ENCODE data around the gene PTCH1. TPM values are rescaled to one million over a fixed set of nuclear protein-coding genes. Genes with fewer than 3 reads are reported as not detected.

PTCH1 gene
- total and polyA plus RNA-seq, 4 donors: 1.2 to 5.0 (median 2.1) TPM

DNA sequence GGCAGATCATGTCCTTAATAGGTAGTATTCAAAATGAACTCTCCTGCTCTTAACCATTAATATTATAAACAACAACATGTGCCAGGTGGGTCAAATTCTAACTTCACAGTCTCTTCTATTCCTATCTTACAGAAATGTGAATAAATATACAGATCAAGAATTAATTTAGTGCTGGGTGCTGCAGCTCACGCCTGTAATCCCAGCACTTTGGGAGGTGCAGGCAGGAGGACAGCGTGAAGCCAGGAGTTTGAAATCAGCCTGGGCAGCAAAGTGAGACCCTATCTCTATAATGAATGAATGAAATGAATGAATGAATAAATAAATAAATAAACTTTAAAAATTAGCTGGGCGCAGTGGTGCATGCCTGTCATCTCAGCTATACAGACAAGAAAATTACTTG is 34.1 kb downstream of the PTCH1 start:
- TF ChIP-seq SP1 (IDR thresholded peaks at IDR 0.05) (no peak), HNF4A (conservative IDR thresholded peaks at IDR 0.05) (no peak), JUND (IDR thresholded peaks at IDR 0.05) (no peak), TAF1 (conservative IDR thresholded peaks at IDR 0.05) (no peak), HNF4G (IDR thresholded peaks at IDR 0.05) (no peak), RAD21 (IDR thresholded peaks at IDR 0.05) (no peak), FOXA1 (IDR thresholded peaks at IDR 0.05) (no peak)
- TF ChIP-seq, protein P1, sequence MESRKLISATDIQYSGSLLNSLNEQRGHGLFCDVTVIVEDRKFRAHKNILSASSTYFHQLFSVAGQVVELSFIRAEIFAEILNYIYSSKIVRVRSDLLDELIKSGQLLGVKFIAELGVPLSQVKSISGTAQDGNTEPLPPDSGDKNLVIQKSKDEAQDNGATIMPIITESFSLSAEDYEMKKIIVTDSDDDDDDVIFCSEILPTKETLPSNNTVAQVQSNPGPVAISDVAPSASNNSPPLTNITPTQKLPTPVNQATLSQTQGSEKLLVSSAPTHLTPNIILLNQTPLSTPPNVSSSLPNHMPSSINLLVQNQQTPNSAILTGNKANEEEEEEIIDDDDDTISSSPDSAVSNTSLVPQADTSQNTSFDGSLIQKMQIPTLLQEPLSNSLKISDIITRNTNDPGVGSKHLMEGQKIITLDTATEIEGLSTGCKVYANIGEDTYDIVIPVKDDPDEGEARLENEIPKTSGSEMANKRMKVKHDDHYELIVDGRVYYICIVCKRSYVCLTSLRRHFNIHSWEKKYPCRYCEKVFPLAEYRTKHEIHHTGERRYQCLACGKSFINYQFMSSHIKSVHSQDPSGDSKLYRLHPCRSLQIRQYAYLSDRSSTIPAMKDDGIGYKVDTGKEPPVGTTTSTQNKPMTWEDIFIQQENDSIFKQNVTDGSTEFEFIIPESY (IDR thresholded peaks at IDR 0.05): no peak
- TF ChIP-seq, protein P2, sequence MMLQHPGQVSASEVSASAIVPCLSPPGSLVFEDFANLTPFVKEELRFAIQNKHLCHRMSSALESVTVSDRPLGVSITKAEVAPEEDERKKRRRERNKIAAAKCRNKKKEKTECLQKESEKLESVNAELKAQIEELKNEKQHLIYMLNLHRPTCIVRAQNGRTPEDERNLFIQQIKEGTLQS (IDR thresholded peaks at IDR 0.05): no peak
- Histone ChIP-seq H3K4me1 (ENCODE audit: control insufficient read depth in 4 of 4, insufficient read depth in 4 of 4, low read length in 3 of 4) (peaks cover 0 to 12% (median 6%) of the 10 kb centered on the region in 4 donors), H3K27ac (ENCODE audit: low read depth in 1 of 2, low read length in 2 of 2) (no peak overlapping the region), H3K36me3 (ENCODE audit: control insufficient read depth in 4 of 4, insufficient read depth in 3 of 4, low read depth in 1 of 4, low read length in 3 of 4) (peaks cover 0 to 20% (median 10%) of the 10 kb centered on the region in 4 donors), H3K9me3 (ENCODE audit: control insufficient read depth in 4 of 4, low read length in 3 of 4) (no peaks in the 10 kb centered on the region), H3K4me3 (ENCODE audit: low read depth in 1 of 3, low read length in 3 of 3) (no peak overlapping the region), H3K27me3 (ENCODE audit: control insufficient read depth in 4 of 4, insufficient read depth in 4 of 4, low read length in 3 of 4) (no peaks in the 10 kb centered on the region), H3K9ac (ENCODE audit: low read depth in 1 of 2, low read length in 2 of 2) (no peak overlapping the region)
- WGBS: 96% methylated on average over 3 of the region's 3 CpGs
- DNase-seq (ENCODE audit: low spot score): no peak

DNA sequence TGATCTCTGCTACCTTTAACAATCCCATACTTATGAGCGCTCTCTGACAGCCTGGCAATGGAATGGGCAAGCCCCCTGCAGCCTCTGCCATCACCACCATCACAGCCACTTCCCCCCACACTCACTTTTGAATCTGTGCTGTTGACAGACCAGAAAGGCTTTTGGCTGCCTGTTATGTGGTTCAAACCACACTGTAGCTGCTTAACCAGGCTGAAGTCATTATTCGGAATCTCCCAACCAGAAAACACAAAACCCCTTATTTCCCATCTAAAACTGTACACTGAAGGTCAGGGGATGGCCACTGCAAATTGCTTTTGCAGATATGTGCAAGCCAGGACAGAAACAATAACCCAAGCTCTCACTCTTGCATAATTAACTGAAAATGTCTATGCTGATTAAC is 35.8 kb downstream of the PTCH1 start:
- no peaks in the 10 kb centered on the region for H3K27me3 ChIP-seq (ENCODE audit: control insufficient read depth in 4 of 4, insufficient read depth in 4 of 4, low read length in 3 of 4)
- H3K9me3 ChIP-seq (ENCODE audit: control insufficient read depth in 4 of 4, low read length in 3 of 4): no peaks in the 10 kb centered on the region
- H3K4me3 ChIP-seq (ENCODE audit: low read depth in 1 of 3, low read length in 3 of 3): no peak overlapping the region
- no peak overlapping the region for H3K9ac ChIP-seq (ENCODE audit: low read depth in 1 of 2, low read length in 2 of 2)
- peaks cover 3 to 32% (median 21%) of the 10 kb centered on the region in 4 donors for H3K36me3 ChIP-seq (ENCODE audit: control insufficient read depth in 4 of 4, insufficient read depth in 3 of 4, low read depth in 1 of 4, low read length in 3 of 4)
- H3K4me1 ChIP-seq (ENCODE audit: control insufficient read depth in 4 of 4, insufficient read depth in 4 of 4, low read length in 3 of 4): peaks cover 0 to 2% (median under 1%) of the 10 kb centered on the region in 4 donors
- no peak for DNase-seq (ENCODE audit: low spot score)
- WGBS: 93% methylated on average over 2 of the region's 2 CpGs
- H3K27ac ChIP-seq (ENCODE audit: low read depth in 1 of 2, low read length in 2 of 2): no peak overlapping the region
- TF ChIP-seq GABPA (IDR thresholded peaks at IDR 0.05 in 1 of 2, conservative IDR thresholded peaks at IDR 0.05 in 1 of 2) (no peak), FOXA2 (IDR thresholded peaks at IDR 0.05) (no peak), JUND (IDR thresholded peaks at IDR 0.05) (no peak), FOXA1 (IDR thresholded peaks at IDR 0.05) (no peak), RXRA (IDR thresholded peaks at IDR 0.05) (no peak), NR2F2 (IDR thresholded peaks at IDR 0.05) (no peak), EGR1 (IDR thresholded peaks at IDR 0.05; ENCODE audit: low read depth in 2 of 2) (no peak), HNF4G (IDR thresholded peaks at IDR 0.05) (no peak), YY1 (IDR thresholded peaks at IDR 0.05) (no peak), HNF4A (conservative IDR thresholded peaks at IDR 0.05) (no peak), TAF1 (conservative IDR thresholded peaks at IDR 0.05) (no peak), RAD21 (IDR thresholded peaks at IDR 0.05) (no peak), SP1 (IDR thresholded peaks at IDR 0.05) (no peak)
- TF ChIP-seq, protein P2 (IDR thresholded peaks at IDR 0.05): no peak
- TF ChIP-seq, protein P3, sequence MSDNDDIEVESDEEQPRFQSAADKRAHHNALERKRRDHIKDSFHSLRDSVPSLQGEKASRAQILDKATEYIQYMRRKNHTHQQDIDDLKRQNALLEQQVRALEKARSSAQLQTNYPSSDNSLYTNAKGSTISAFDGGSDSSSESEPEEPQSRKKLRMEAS (IDR thresholded peaks at IDR 0.05): no peak
- TF ChIP-seq, protein P1 (IDR thresholded peaks at IDR 0.05): no peak
- TF ChIP-seq, protein P4, sequence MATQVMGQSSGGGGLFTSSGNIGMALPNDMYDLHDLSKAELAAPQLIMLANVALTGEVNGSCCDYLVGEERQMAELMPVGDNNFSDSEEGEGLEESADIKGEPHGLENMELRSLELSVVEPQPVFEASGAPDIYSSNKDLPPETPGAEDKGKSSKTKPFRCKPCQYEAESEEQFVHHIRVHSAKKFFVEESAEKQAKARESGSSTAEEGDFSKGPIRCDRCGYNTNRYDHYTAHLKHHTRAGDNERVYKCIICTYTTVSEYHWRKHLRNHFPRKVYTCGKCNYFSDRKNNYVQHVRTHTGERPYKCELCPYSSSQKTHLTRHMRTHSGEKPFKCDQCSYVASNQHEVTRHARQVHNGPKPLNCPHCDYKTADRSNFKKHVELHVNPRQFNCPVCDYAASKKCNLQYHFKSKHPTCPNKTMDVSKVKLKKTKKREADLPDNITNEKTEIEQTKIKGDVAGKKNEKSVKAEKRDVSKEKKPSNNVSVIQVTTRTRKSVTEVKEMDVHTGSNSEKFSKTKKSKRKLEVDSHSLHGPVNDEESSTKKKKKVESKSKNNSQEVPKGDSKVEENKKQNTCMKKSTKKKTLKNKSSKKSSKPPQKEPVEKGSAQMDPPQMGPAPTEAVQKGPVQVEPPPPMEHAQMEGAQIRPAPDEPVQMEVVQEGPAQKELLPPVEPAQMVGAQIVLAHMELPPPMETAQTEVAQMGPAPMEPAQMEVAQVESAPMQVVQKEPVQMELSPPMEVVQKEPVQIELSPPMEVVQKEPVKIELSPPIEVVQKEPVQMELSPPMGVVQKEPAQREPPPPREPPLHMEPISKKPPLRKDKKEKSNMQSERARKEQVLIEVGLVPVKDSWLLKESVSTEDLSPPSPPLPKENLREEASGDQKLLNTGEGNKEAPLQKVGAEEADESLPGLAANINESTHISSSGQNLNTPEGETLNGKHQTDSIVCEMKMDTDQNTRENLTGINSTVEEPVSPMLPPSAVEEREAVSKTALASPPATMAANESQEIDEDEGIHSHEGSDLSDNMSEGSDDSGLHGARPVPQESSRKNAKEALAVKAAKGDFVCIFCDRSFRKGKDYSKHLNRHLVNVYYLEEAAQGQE (IDR thresholded peaks at IDR 0.05): no peak
- TF ChIP-seq, protein P5, sequence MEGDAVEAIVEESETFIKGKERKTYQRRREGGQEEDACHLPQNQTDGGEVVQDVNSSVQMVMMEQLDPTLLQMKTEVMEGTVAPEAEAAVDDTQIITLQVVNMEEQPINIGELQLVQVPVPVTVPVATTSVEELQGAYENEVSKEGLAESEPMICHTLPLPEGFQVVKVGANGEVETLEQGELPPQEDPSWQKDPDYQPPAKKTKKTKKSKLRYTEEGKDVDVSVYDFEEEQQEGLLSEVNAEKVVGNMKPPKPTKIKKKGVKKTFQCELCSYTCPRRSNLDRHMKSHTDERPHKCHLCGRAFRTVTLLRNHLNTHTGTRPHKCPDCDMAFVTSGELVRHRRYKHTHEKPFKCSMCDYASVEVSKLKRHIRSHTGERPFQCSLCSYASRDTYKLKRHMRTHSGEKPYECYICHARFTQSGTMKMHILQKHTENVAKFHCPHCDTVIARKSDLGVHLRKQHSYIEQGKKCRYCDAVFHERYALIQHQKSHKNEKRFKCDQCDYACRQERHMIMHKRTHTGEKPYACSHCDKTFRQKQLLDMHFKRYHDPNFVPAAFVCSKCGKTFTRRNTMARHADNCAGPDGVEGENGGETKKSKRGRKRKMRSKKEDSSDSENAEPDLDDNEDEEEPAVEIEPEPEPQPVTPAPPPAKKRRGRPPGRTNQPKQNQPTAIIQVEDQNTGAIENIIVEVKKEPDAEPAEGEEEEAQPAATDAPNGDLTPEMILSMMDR (IDR thresholded peaks at IDR 0.05; ENCODE audit: low read depth, low read length, missing input control): no peak
